ENCODE results near the gene HERC2.

DNA sequence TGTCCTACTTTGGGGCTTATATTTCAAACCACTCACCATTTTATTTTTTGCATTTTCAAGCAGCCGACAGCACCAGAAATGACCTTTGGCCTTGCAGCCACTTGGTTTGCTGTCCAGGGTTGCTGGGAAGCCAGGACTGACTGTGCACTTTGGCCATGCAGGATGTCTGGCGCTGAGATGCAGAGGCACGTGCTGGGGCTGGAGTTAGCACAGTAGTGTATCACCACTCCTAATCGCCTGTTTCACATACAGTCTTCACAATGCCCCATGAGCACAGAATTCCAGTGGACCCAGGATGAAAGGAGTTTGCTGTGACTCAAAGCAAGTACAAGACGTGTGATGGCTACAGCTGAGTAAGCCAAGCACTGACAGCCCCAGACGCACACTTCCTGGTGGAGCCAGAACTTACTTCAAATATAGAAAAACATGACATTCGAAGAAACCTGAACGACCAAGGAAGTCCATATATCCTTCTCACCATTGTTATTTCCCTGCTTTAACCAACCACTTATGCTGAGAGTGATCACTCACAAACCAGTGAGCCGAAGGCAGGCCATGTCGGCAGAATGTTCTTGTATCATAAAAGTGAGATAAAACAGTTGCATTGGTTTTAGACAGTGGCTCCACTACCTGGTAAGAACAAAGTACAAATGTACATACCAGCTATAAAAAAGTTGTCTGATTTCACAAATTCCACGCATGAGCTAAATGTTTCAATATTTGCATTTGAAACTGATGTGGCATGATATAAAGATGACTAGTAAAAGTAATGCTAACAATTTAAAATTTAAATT lies 238.9 kb downstream of the HERC2 start:
- TF ChIP-seq, protein P1, sequence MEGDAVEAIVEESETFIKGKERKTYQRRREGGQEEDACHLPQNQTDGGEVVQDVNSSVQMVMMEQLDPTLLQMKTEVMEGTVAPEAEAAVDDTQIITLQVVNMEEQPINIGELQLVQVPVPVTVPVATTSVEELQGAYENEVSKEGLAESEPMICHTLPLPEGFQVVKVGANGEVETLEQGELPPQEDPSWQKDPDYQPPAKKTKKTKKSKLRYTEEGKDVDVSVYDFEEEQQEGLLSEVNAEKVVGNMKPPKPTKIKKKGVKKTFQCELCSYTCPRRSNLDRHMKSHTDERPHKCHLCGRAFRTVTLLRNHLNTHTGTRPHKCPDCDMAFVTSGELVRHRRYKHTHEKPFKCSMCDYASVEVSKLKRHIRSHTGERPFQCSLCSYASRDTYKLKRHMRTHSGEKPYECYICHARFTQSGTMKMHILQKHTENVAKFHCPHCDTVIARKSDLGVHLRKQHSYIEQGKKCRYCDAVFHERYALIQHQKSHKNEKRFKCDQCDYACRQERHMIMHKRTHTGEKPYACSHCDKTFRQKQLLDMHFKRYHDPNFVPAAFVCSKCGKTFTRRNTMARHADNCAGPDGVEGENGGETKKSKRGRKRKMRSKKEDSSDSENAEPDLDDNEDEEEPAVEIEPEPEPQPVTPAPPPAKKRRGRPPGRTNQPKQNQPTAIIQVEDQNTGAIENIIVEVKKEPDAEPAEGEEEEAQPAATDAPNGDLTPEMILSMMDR (IDR thresholded peaks at IDR 0.05), result no peak
- TF ChIP-seq POLR2A (IDR thresholded peaks at IDR 0.05), result no peak

Data from ovary (tissue), 3 donors.